DND-41 (cell line): Measurements from ENCODE around the gene STAG1.

Source experiments
- CTCF ChIP-seq: IDR thresholded peaks from 2 replicates; pipeline ENCODE4 v1.5.1; 2012; ENCODE audit warnings: borderline replicate concordance, low read length, moderate library complexity, mild to moderate bottlenecking; ENCODE audit not compliant: poor library complexity, severe bottlenecking; ENCODE audit errors: extremely low read depth
- EZH2 ChIP-seq: IDR thresholded peaks from 3 replicates; pipeline ENCODE4 v1.6.1; 2012; ENCODE audit warnings: borderline replicate concordance, low read depth, mild to moderate bottlenecking, moderate library complexity, low read length, inconsistent platforms; ENCODE audit not compliant: severe bottlenecking

DNA sequence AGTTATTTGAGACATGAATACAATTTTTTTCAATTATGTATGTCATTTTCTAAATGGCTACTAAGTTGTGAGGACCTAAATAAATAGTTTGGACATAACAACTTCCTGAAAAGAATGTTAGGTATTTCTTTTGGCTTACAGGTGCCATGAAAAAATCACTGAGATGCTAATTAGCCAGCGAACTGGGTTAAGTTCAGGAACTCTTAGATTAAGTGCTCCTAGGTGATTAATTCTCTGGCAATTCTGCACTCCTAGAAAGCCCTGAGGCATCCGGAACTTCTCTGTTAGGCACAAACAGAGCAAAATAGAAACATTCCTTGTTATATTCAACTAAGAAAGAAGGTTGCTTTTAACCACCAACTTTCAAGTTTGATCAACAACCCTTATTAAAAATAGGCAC lies 192.3 kb downstream of the STAG1 start:
- TF ChIP-seq CTCF = no peak
- no peak for TF ChIP-seq EZH2
